Glutamatergic neuron (in vitro differentiated cells): ENCODE results near the gene RHD. TPM values are rescaled to one million over a fixed set of nuclear protein-coding genes. Genes with fewer than 3 reads are reported as not detected.
"Not testable (repeated sequence)": the region's sequence is repeated elsewhere in the genome, so short reads cannot be mapped to it uniquely, and the experiment has no call there.

ENCODE experiments used
- DNase-seq: peaks from one replicate; pipeline ENCODE4 v3.0.0; 2022
- H3K27ac Mint-ChIP-seq: one replicate; pipeline ENCODE4 v1.8.0; 2020; ENCODE audit warnings: mild to moderate bottlenecking, mixed read lengths, inconsistent platforms; ENCODE audit not compliant: unreplicated experiment
- H3K27me3 Mint-ChIP-seq: one replicate; pipeline ENCODE4 v1.8.0; 2020; ENCODE audit warnings: mild to moderate bottlenecking, moderate library complexity, mixed read lengths, inconsistent platforms; ENCODE audit not compliant: unreplicated experiment
- H3K36me3 Mint-ChIP-seq: one replicate; pipeline ENCODE4 v1.8.0; 2020; ENCODE audit warnings: mild to moderate bottlenecking, mixed read lengths, inconsistent platforms; ENCODE audit not compliant: unreplicated experiment
- H3K4me1 Mint-ChIP-seq: one replicate; pipeline ENCODE4 v1.8.0; 2020; ENCODE audit warnings: mild to moderate bottlenecking, low read depth, mixed read lengths, inconsistent platforms; ENCODE audit not compliant: unreplicated experiment
- H3K4me3 Mint-ChIP-seq: one replicate; pipeline ENCODE4 v1.8.0; 2020; ENCODE audit warnings: mild to moderate bottlenecking, mixed read lengths, inconsistent platforms; ENCODE audit not compliant: unreplicated experiment
- H3K9me3 Mint-ChIP-seq: one replicate; pipeline ENCODE4 v1.8.0; 2020; ENCODE audit warnings: mild to moderate bottlenecking, moderate library complexity, mixed read lengths, inconsistent platforms; ENCODE audit not compliant: unreplicated experiment
- total RNA-seq: library from RNA; stranded (reverse); fragmentation: NEBNext Ultra II Directional; extraction: Animal tissue kit (Norgen Biotek cat#: 25700); gene quantifications from one replicate; pipeline ENCODE4 v1.2.1, GENCODE V29; 2021; ENCODE audit not compliant: unreplicated experiment

RHD gene
- total RNA-seq, 1 donor from 2014 or later, result not detected

DNA sequence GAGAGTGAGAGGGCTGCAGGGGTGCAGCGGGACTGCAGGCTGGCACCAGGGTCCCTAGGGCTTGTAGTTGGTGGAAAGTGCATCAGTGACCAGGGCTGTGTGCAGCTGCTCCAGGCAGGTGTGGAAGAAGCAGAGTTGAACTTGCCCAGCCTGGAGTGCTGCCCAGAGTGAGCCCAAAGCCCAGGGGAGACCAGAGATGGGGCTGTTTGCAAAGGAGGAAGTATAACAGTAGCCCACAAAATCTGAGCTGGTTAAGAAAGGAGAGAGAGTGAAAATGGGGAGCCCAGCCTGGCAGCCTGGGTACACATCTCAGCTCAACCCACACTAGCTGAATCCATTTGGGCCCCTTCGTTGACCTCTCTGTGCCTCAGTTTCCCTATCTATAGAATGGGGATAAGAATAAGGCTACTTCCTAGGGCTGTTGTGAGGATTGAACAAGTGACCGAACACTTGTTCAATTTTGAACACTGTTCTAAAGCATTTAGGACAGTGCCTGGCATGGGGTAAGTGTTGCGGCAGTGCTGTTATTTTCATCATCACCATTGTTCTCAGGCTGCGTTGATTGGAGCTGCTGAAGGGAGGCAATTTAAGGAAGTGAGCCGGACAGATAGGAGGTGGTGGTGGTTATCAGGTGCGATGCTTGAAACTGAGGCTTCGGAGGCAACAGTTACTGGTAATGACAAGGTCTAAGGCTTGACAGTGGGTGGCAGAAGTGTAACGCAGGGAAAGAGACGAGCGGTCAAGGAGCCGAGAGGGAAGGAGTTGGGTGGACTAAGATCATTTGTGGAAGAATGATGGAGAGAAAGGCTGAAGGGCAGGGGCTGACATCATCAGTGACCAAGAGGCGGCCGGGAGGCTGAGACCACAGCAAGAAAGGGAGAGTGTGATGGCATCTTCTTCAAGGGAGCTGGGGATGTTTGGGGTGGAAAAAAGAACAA, 22.8 kb downstream of the RHD start:
- H3K36me3 Mint-ChIP-seq, H3K4me1 Mint-ChIP-seq: not testable (repeated sequence)

DNA sequence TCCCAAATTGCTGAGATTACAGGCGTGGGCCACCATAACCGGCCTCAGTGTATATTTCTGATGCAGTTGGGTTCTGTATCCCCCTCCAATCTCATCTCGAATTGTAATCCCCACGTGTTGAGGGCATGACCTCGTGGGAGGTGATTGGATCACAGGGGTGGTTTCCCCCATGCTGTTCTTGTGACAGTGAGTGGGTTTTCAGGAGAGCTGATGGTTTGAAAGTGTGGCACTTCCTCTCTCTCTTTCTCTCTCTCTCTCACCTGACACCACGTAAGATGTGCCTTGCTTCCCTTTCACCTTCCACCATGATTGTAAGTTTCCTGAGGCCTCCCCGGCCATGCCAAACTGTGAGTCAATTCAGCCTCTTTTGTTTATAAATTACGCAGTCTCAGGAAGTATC, 24.2 kb downstream of the RHD start:
- H3K36me3 Mint-ChIP-seq, H3K27me3 Mint-ChIP-seq, H3K4me3 Mint-ChIP-seq, DNase-seq, H3K9me3 Mint-ChIP-seq, H3K27ac Mint-ChIP-seq, H3K4me1 Mint-ChIP-seq: not testable (repeated sequence)

More for the DNA sequence above, 22.8 kb downstream of the RHD start:
- H3K27me3 Mint-ChIP-seq, H3K27ac Mint-ChIP-seq, H3K9me3 Mint-ChIP-seq, H3K4me3 Mint-ChIP-seq, DNase-seq: not testable (repeated sequence)

DNA sequence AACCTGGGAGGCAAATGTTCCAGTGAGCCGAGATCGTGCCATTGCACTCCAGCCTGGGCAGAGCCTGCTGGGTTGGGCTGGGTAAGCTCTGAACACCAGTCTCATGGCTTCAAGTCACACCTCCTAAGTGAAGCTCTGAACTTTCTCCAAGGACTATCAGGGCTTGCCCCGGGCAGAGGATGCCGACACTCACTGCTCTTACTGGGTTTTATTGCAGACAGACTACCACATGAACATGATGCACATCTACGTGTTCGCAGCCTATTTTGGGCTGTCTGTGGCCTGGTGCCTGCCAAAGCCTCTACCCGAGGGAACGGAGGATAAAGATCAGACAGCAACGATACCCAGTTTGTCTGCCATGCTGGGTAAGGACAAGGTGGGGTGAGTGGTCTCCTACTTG, 28.4 kb downstream of the RHD start:
- not testable (repeated sequence) for H3K9me3 Mint-ChIP-seq, H3K4me3 Mint-ChIP-seq, H3K27ac Mint-ChIP-seq, H3K36me3 Mint-ChIP-seq, H3K27me3 Mint-ChIP-seq, DNase-seq, H3K4me1 Mint-ChIP-seq

DNA sequence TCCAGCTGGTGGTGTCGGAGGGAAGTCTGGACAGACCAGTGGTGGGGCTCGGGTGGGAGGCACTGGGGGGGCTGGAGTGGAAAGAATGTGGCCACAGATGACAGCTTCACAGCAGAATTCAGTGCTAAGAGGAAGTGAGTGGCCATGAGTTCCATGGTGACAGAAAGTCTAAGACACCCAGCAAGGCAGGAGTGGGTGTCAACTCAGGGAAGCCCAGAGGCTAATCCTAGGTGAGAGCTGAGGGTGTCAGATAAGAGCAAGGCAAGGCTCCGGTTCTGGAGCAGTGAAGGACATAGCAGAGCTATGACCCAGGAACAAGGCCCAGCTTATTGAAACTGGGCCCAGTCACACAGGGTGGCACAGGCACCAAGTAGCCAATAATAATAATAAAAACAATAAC, 30.0 kb downstream of the RHD start:
- not testable (repeated sequence) for H3K36me3 Mint-ChIP-seq, H3K4me1 Mint-ChIP-seq, H3K9me3 Mint-ChIP-seq, DNase-seq, H3K27me3 Mint-ChIP-seq, H3K27ac Mint-ChIP-seq, H3K4me3 Mint-ChIP-seq

DNA sequence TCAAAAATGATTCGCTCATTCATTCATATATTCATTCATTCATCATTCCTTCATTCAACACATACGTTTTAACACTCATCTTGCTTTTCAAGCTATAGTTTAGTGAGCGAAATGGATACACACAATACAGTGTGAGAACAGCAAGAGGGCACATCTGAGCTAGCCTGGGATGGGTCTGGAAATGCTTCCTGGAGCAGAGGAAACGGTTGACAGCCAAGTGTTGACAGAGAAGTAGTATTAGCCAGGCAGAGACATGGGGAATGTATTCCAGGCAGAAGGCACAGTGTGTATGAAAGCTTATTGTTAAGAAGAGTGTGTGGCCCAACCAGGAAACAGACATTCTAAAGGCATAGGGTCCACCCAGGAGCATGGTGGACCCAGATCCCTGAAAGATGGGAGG, 32.6 kb downstream of the RHD start:
- not testable (repeated sequence) for H3K4me1 Mint-ChIP-seq, H3K27me3 Mint-ChIP-seq, H3K4me3 Mint-ChIP-seq, DNase-seq, H3K36me3 Mint-ChIP-seq, H3K27ac Mint-ChIP-seq, H3K9me3 Mint-ChIP-seq

DNA sequence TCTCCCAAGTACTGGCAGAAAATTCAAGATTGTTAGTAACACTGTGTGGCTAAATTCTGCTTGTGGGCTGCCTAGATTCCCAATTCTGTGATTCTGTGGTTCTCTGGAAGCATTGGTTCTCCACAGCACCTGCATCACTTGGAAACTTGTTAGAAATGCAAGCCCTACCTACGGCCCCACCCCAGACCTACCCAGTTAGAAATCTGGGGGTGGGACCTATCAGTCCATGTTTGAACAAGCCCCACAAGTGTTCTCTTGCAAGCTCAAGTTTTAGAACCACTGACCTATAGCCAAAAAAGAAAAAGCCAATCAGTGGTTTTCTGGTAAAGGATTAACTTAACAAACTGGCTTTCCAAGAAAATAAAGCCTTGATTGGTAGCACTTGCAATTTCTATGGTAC, 35.9 kb downstream of the RHD start:
- not testable (repeated sequence) for DNase-seq, H3K9me3 Mint-ChIP-seq, H3K27me3 Mint-ChIP-seq, H3K4me1 Mint-ChIP-seq, H3K36me3 Mint-ChIP-seq, H3K4me3 Mint-ChIP-seq, H3K27ac Mint-ChIP-seq

DNA sequence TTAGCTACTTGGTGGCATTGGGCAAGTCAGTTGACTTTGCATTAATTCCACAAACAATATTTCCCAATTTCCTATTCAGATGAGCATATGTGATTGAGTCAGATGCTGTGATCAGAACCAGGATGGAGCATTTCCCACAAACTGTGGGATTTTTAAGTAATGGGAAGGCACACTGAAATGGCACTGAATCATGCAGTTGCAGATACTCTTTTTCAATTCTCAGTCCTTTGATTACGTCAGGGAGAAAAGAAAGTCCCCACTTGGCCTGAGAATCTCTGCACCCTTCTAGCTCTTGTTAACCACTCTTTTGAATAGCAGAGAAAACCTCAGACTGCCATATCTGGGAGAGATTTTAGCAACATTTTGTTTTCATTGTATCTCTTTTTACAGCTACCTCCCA, 36.8 kb downstream of the RHD start:
- H3K4me1 Mint-ChIP-seq, result not testable (repeated sequence)

DNA sequence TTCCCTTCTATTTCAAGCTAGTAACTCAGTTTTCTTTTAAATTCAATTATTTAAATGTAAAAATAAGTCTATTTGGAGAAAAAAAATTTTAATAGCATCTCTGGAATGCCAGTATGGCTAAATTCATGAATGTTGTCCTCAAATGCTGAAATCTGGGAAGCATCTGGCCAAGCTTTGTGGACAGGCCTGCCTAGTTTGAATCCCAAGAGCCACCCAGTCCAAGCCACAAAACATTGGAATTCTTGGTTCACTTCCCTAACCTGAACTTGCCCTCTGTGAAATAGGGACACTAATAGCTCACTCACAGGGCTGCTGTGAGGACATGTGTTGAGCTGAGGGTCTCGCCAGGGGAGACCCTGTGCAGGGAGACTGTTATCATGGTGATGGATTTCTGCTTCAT, 37.2 kb downstream of the RHD start:
- H3K27ac Mint-ChIP-seq, DNase-seq, H3K4me1 Mint-ChIP-seq, H3K36me3 Mint-ChIP-seq, H3K9me3 Mint-ChIP-seq, H3K4me3 Mint-ChIP-seq, H3K27me3 Mint-ChIP-seq: not testable (repeated sequence)

More for the DNA sequence above, 36.8 kb downstream of the RHD start:
- H3K36me3 Mint-ChIP-seq, H3K4me3 Mint-ChIP-seq, H3K27me3 Mint-ChIP-seq, H3K27ac Mint-ChIP-seq, DNase-seq, H3K9me3 Mint-ChIP-seq: not testable (repeated sequence)

DNA sequence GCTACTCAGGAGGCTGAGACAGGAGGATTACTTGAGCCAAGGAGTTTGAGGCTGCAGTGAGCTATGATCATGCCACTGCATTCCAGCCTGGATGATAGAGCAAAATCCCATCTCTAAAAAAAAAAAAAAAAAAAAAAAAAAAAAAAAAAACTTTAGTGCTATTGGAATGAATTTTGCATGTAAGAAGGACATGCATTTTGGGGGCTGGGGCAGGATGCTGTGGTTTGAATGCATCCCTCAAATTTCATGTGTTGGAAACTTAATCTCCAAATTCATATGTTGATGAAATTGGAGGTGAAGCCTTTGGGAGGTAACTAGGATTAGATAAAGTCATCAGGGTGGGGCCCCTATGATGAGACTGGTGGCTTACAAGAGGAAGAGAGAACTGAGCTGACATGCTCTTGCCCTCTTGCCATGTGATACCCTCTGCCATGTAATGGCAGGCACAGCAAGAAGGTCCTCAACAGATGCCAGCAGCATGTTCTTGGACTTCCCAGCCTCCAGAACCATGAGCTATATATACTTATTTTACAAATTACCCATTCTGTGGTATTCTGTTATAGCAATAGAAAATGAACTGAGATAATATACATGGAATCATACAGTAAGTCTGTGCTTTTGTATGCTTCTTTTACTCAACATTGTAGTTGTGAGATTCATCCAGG, 40.6 kb downstream of the RHD start:
- not testable (repeated sequence) for H3K27me3 Mint-ChIP-seq, H3K36me3 Mint-ChIP-seq, DNase-seq, H3K4me1 Mint-ChIP-seq, H3K9me3 Mint-ChIP-seq, H3K27ac Mint-ChIP-seq, H3K4me3 Mint-ChIP-seq

DNA sequence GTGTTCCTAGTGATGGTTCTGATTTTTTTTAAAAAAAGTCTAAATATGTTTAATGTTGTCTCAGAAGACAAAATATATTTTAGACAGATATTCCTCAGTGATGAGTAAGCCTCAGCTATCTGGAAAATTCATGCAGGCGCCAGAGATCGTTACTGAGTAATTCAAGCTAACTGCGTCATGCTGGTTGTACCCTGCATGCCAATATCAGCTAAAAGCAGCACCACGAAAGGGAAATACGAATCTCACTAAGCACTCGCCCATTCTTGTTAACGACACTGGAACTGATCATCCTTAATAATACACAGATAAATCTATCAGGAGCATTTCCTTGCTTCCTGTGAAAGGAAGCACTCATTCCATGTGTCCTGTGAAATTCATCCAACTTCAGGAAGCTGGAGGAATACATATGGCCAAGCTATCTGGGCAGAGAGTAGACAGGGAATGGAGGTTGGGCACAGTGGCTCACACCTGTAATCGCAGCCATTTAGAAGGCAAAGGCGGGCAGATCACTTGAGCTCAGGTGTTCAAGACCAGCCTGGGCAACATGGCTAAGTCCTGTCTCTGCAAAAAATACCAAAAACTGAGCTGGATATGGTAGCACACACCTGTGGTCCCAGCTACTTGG, 48.1 kb downstream of the RHD start:
- not testable (repeated sequence) for H3K4me1 Mint-ChIP-seq, H3K4me3 Mint-ChIP-seq, DNase-seq, H3K27me3 Mint-ChIP-seq, H3K9me3 Mint-ChIP-seq, H3K27ac Mint-ChIP-seq, H3K36me3 Mint-ChIP-seq

DNA sequence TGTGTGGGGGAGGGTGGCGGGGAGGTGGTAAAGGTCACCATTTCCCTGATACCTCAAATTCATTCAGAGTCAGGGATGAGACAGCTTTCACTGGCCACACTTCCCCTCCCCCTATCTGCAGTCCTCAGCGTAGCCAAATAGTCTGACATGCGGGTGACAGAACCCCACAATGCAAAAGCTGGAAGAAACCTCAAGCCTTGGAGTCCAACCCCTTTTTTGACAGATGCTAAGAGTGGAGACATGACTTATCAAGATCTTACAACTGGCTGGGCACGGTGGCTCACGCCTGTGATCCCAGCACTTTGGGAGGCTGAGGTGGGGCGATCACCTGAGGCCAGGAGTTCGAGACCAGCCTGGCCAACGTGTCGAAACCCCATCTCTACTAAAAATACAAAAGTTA, 49.8 kb downstream of the RHD start:
- not testable (repeated sequence) for H3K4me1 Mint-ChIP-seq, H3K4me3 Mint-ChIP-seq, H3K9me3 Mint-ChIP-seq, H3K27ac Mint-ChIP-seq, H3K36me3 Mint-ChIP-seq, DNase-seq, H3K27me3 Mint-ChIP-seq

DNA sequence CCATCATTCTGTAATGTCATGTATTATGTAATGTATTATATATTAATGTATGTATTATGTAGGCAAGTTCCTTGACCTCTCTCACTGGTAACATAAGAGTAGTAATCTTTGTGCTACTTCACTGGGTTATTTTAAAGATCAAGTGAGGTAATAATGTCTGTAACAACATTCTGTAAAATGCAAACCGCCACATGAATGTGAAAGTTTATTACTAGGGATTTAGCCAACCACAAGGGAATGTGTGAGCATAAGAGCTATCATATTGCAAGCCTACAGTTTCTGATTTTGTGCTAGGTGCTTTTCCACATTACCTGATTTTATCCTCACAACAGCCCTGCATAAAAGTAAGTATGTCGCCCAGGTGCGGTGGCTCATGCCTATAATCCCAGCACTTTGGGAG, 52.1 kb downstream of the RHD start:
- not testable (repeated sequence) for H3K9me3 Mint-ChIP-seq, H3K4me3 Mint-ChIP-seq, H3K27ac Mint-ChIP-seq, H3K36me3 Mint-ChIP-seq, H3K4me1 Mint-ChIP-seq, DNase-seq, H3K27me3 Mint-ChIP-seq
